GM12878 (cell line): ENCODE data around the gene ISL2. TPM values are rescaled to one million over a fixed set of nuclear protein-coding genes. Genes with fewer than 3 reads are reported as not detected.

Source experiments
- ATAC-seq: fragments of 200-7000 bp; cut with Tn5 transposase; 3 replicates; pipeline ENCODE4 v1.9.1; 2020; ENCODE audit warnings: mild to moderate bottlenecking, moderate library complexity
- BruUV-seq: library from RNA; stranded (reverse); fragments of 400-500 nt; replicated peaks from 2 replicates; lab custom pipeline; 2021; lab: Mats Ljungman, UMichigan
- CTCF ChIA-PET: fragments of 300-600 bp; sonication (Branson Sonifier 250); formaldehyde crosslinking; extraction: SDS; loops from one replicate; lab custom pipeline; 2021; ENCODE audit warnings: inconsistent platforms; lab: Yijun Ruan, JAX
- POLR2A ChIA-PET: fragments of 350-600 bp; formaldehyde crosslinking; extraction: SDS; loops from one replicate; lab custom pipeline; 2021; ENCODE audit warnings: inconsistent platforms; lab: Charles Lee
- RAD21 ChIA-PET: fragments of 300-600 bp; sonication (Branson Sonifier 250); formaldehyde crosslinking; loops from one replicate; lab custom pipeline; 2023; ENCODE audit warnings: antibody characterized with exemption; ENCODE audit not compliant: unreplicated experiment; lab: Charles Lee
- SMC1A ChIA-PET: fragments of 300-600 bp; sonication (Branson Sonifier 250); formaldehyde crosslinking; loops from one replicate; lab custom pipeline; 2023; ENCODE audit not compliant: unreplicated experiment, uncharacterized antibody; lab: Charles Lee
- DNase-seq: peaks from one replicate; pipeline ENCODE4 v3.0.0-alpha.2; 2011; ENCODE audit warnings: low read depth, low spot score
- FAIRE-seq: peaks from 3 replicates; lab custom pipeline; 2011; peaks lifted over from hg19 to GRCh38; lab: Jason Lieb, UNC
- H2AFZ ChIP-seq: 2 replicates; pipeline ENCODE4 v1.6.0; 2011; ENCODE audit warnings: low read depth, low read length, control low read depth; ENCODE audit not compliant: control insufficient read depth
- H3K27ac ChIP-seq: 2 replicates; pipeline ENCODE4 v1.5.1; 2011; ENCODE audit warnings: control low read depth; ENCODE audit not compliant: control insufficient read depth, insufficient read depth
- H3K27me3 ChIP-seq, 2 experiments: replicated peaks in 1 of 2; 2 replicates each; pipeline versions ENCODE4 v1.6.0 to v1.6.1; 2011; ENCODE audit warnings: low read length in 1 of 2; ENCODE audit not compliant: control insufficient read depth in 2 of 2, insufficient read depth in 2 of 2
- H3K36me3 ChIP-seq, 2 experiments: 2 replicates each; pipeline ENCODE4 v1.5.1; 2011; ENCODE audit warnings: low read length in 1 of 2; ENCODE audit not compliant: control insufficient read depth in 2 of 2, insufficient read depth in 2 of 2
- H3K4me1 ChIP-seq: 2 replicates; pipeline ENCODE4 v1.6.1; 2011; ENCODE audit warnings: mild to moderate bottlenecking, low read length, moderate library complexity, mixed read lengths; ENCODE audit not compliant: control insufficient read depth, insufficient read depth
- H3K4me2 ChIP-seq: 2 replicates; pipeline ENCODE4 v1.6.0; 2011; ENCODE audit warnings: control low read depth; ENCODE audit not compliant: control insufficient read depth, insufficient read depth
- H3K4me3 ChIP-seq: fragments of 200-600 bp; sonication (generic); 2 replicates; pipeline ENCODE4 v1.5.1; 2016
- H3K79me2 ChIP-seq: 2 replicates; pipeline ENCODE4 v1.6.0; 2011; ENCODE audit warnings: low read length; ENCODE audit not compliant: control insufficient read depth, insufficient read depth
- H3K9ac ChIP-seq: 2 replicates; pipeline ENCODE4 v1.8.0; 2011; ENCODE audit warnings: low read length, control low read depth, mixed read lengths; ENCODE audit not compliant: control insufficient read depth, insufficient read depth
- H3K9me3 ChIP-seq: replicated peaks from 3 replicates; pipeline ENCODE4 v1.5.1; 2011; ENCODE audit warnings: mild to moderate bottlenecking, low read length; ENCODE audit not compliant: control insufficient read depth, insufficient read depth
- H4K20me1 ChIP-seq: 2 replicates; pipeline ENCODE4 v1.6.0; 2011; ENCODE audit not compliant: control insufficient read depth, insufficient read depth
- ATF3 ChIP-seq: IDR thresholded peaks from 2 replicates; pipeline ENCODE4 v1.6.1; 2011; ENCODE audit warnings: low read depth, mild to moderate bottlenecking, low read length, moderate library complexity, borderline replicate concordance; ENCODE audit errors: extremely low read depth
- ATF7 ChIP-seq: fragments of 450-650 bp; IDR thresholded peaks from 2 replicates; pipeline ENCODE4 v1.6.1; 2016; ENCODE audit warnings: low read depth, mild to moderate bottlenecking
- ETV6 ChIP-seq, 2 experiments: fragments of 450-650 bp in 1 of 2; IDR thresholded peaks in 1 of 2; conservative IDR thresholded peaks in 1 of 2; 2 replicates each; pipeline ENCODE4 v1.6.1; 2014; ENCODE audit warnings: antibody characterized with exemption in 1 of 2, borderline replicate concordance in 1 of 2, low read depth in 1 of 2, mild to moderate bottlenecking in 1 of 2, moderate library complexity in 1 of 2
- NKRF ChIP-seq: fragments of 450-650 bp; conservative IDR thresholded peaks from 2 replicates; pipeline ENCODE4 v1.6.1; 2017; ENCODE audit warnings: mild to moderate bottlenecking, moderate library complexity
- NR2C1 ChIP-seq: fragments of 450-650 bp; IDR thresholded peaks from 2 replicates; pipeline ENCODE4 v1.6.1; 2017; ENCODE audit warnings: antibody characterized with exemption, mild to moderate bottlenecking, moderate library complexity
- NRF1 ChIP-seq: conservative IDR thresholded peaks from 2 replicates; pipeline ENCODE4 v1.6.1; 2011; ENCODE audit warnings: mild to moderate bottlenecking, low read depth, low read length, improper control_type of control experiment
- PKNOX1 ChIP-seq: fragments of 450-650 bp; IDR thresholded peaks from 2 replicates; pipeline ENCODE4 v1.6.1; 2016; ENCODE audit warnings: mild to moderate bottlenecking
- POLR2AphosphoS2 ChIP-seq: IDR thresholded peaks from 2 replicates; pipeline ENCODE4 v1.6.1; 2011; ENCODE audit warnings: low read depth, mild to moderate bottlenecking, low read length, improper control_type of control experiment, moderate library complexity
- SKIL ChIP-seq: fragments of 450-650 bp; IDR thresholded peaks from 2 replicates; pipeline ENCODE4 v1.6.1; 2017; ENCODE audit warnings: mild to moderate bottlenecking, low read depth, inconsistent platforms; ENCODE audit not compliant: poor library complexity, severe bottlenecking
- ZBTB11 ChIP-seq: fragments of 450-650 bp; formaldehyde crosslinking; IDR thresholded peaks from 2 replicates; pipeline ENCODE4 v1.5.0; 2022; ENCODE audit warnings: mild to moderate bottlenecking, missing genetic modification characterization
- WGBS: methylation state at CpG from one replicate; pipeline ENCODE4 v1.1.6; 2016; ENCODE audit warnings: low lambda C conversion rate; ENCODE audit not compliant: insufficient replicate concordance, insufficient coverage; ENCODE audit errors: missing lambda C conversion rate; 5-methylcytosine and 5-hydroxymethylcytosine counted together
- in situ Hi-C: fragments of 300-500 bp; cut with MboI; formaldehyde crosslinking; loops from 9 replicates; pipeline ENCODE4 v1.14.3; 2018; ENCODE audit warnings: mixed read lengths
- intact Hi-C: fragments of 100-400 bp; cut with micrococcal nuclease; formaldehyde crosslinking; loops from one replicate; pipeline ENCODE4 v1.14.2; 2022; ENCODE audit not compliant: unreplicated experiment
- polyA plus RNA-seq, 11 experiments: library from polyadenylated mRNA; depleted of rRNA in 4 of 11; unstranded in 6 of 11; stranded (reverse) in 5 of 11; fragments of >200 nt; fragmentation: Nextera tagmentation in 4 of 11; fragmentation: Illumina TruSeq in 1 of 11; extraction: Ambion mirVana in 4 of 11; extraction: Trizol in 1 of 11; gene quantifications; 1 replicate in 1 of 11; 2 replicates in 10 of 11; pipeline versions ENCODE4 v1.2.1 to v1.2.3, GENCODE V29; 2011 to 2016; ENCODE audit warnings: inconsistent platforms in 2 of 11, missing spikeins in 2 of 11, low read depth in 1 of 11
- total RNA-seq, 4 experiments: library from RNA; depleted of rRNA in 3 of 4; stranded (reverse); fragments of >200 nt in 3 of 4; fragmentation: Illumina TruSeq in 1 of 4; extraction: Trizol in 1 of 4; gene quantifications; 2 replicates each; pipeline versions ENCODE4 v1.2.1 to v1.2.3, GENCODE V29; 2013 to 2021

Gene ISL2
- total and polyA plus RNA-seq, 10 of the 15 experiments (the other 5 are each of a cell fraction or from before 2014, with no cell fraction given) = 0.05 to 0.26 (median 0.08) TPM; not detected in 7

- Histone ChIP-seq H2AFZ (no peak overlapping the region), H3K36me3 (no peaks in the 10 kb centered on the region), H3K27me3 (peaks cover 0 to 6% of the 10 kb centered on the region in 2 experiments; a peak in 2 of 4 replicates), H3K27ac (no peak overlapping the region), H3K79me2 (no peaks in the 10 kb centered on the region), H3K4me2 (no peak overlapping the region), H4K20me1 (no peaks in the 10 kb centered on the region), H3K4me3 (no peak overlapping the region), H3K4me1 (no peaks in the 10 kb centered on the region), H3K9ac (no peak overlapping the region), H3K9me3 (no peaks in the 10 kb centered on the region)
- ChIA-PET CTCF (interaction anchor here (0.6 to 0.8 kb wide), 2 partner anchors 79 to 93 kb away, joined by 3 read pairs; no protein-coding TSS in a partner anchor), SMC1A (interaction anchor here (1.4 kb wide), 1 partner anchor 93 kb away, joined by 5 read pairs; no protein-coding TSS in a partner anchor), POLR2A (no interaction called here), RAD21 (no interaction called here)
- intact Hi-C loops (no loop called here), in situ Hi-C loops (no loop called here)
- DNase-seq (no peak), FAIRE-seq (no peak), ATAC-seq (no peak)
- BruUV-seq = no TSS peak
- TF ChIP-seq SKIL (no peak), NRF1 (no peak), ZBTB11 (no peak), ATF3 (no peak), NR2C1 (no peak), POLR2AphosphoS2 (no peak), ETV6 (conservative IDR thresholded peaks at IDR 0.05 in 1 of 2, IDR thresholded peaks at IDR 0.05 in 1 of 2; ENCODE audit: borderline replicate concordance in 1 of 2, low read depth in 1 of 2) (no peak), ATF7 (no peak), PKNOX1 (no peak), NKRF (no peak)
- WGBS = 41% methylated on average over 4 of the region's 4 CpGs
Observed at GRCh38 chr15:76328958-76329357, 7.6 kb upstream of the ISL2 start.
